Measurements from ENCODE around the gene PRLR.
A peak's percentile ranks its signal among the peaks of the same experiment; 100 is the strongest.

The PRLR gene

GRCh38 chr5:35158622-35159369, 71.5 kb downstream of the PRLR start:
- no peak for DNase-seq

- DNase-seq, result no peak
Measured at GRCh38 chr5:35158204-35158603, 72.1 kb downstream of the PRLR start.

GRCh38 chr5:35153375-35153932, 76.8 kb downstream of the PRLR start:
- DNase-seq, result no peak

- no peak for DNase-seq
Measured at GRCh38 chr5:35152733-35153132, 77.6 kb downstream of the PRLR start.

- no peak for DNase-seq
Measured at GRCh38 chr5:35151146-35151920, 79.0 kb downstream of the PRLR start.

- no peak for DNase-seq
Measured at GRCh38 chr5:35149041-35149440, 81.2 kb downstream of the PRLR start.

GRCh38 chr5:35146406-35146805, 83.9 kb downstream of the PRLR start:
- DNase-seq, result no peak

- no peak for DNase-seq
Measured at GRCh38 chr5:35145691-35146317, 84.5 kb downstream of the PRLR start.

GRCh38 chr5:35145012-35145411, 85.3 kb downstream of the PRLR start:
- DNase-seq, result no peak

- no peak for DNase-seq
Measured at GRCh38 chr5:35143841-35144240, 86.4 kb downstream of the PRLR start.

- DNase-seq, result no peak
Measured at GRCh38 chr5:35141739-35142138, 88.5 kb downstream of the PRLR start.

GRCh38 chr5:35138232-35138631, 92.1 kb downstream of the PRLR start:
- no peak for DNase-seq

- no peak for DNase-seq
Measured at GRCh38 chr5:35136386-35136785, 93.9 kb downstream of the PRLR start.

GRCh38 chr5:35135239-35135700, 95.0 kb downstream of the PRLR start:
- DNase-seq, result peak; percentile 17

GRCh38 chr5:35134278-35135030, 95.8 kb downstream of the PRLR start:
- no peak for DNase-seq

- DNase-seq, result no peak
Measured at GRCh38 chr5:35133186-35133585, 97.1 kb downstream of the PRLR start.

GRCh38 chr5:35131723-35132122, 98.6 kb downstream of the PRLR start:
- no peak for DNase-seq

- no peak for DNase-seq
Measured at GRCh38 chr5:35129921-35130485, 100.3 kb downstream of the PRLR start.

GRCh38 chr5:35129276-35129675, 101.0 kb downstream of the PRLR start:
- peak; percentile 10 for DNase-seq

- no peak for DNase-seq
Measured at GRCh38 chr5:35127006-35127405, 103.3 kb downstream of the PRLR start.

- no peak for DNase-seq
Measured at GRCh38 chr5:35125746-35126145, 104.5 kb downstream of the PRLR start.

- no peak for DNase-seq
Measured at GRCh38 chr5:35124932-35125331, 105.4 kb downstream of the PRLR start.
